ENCODE results near the gene WFDC8.
"Not testable (repeated sequence)": the region's sequence is repeated elsewhere in the genome, so short reads cannot be mapped to it uniquely, and the experiment has no call there.

WFDC8 gene

DNA sequence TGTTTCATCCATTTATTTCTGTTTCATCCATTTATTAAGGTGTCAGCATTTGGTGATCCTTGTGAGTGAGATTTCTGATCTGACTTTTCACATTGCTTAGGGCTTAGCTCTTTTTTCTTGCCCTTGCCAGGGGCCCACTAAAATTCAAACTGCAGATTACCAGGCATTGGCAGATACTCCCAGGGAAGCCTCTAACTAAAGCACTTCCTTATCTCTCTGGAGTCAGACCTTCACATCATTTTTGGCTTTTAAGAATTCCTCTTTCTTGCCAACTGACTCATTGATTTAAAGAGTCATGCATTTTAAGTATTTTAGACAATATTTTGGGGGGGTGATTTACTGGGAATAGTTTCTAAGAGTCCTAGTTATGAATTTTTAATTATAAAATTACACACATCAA is 2.6 kb upstream of the WFDC8 start:
- TF ChIP-seq, protein P1, sequence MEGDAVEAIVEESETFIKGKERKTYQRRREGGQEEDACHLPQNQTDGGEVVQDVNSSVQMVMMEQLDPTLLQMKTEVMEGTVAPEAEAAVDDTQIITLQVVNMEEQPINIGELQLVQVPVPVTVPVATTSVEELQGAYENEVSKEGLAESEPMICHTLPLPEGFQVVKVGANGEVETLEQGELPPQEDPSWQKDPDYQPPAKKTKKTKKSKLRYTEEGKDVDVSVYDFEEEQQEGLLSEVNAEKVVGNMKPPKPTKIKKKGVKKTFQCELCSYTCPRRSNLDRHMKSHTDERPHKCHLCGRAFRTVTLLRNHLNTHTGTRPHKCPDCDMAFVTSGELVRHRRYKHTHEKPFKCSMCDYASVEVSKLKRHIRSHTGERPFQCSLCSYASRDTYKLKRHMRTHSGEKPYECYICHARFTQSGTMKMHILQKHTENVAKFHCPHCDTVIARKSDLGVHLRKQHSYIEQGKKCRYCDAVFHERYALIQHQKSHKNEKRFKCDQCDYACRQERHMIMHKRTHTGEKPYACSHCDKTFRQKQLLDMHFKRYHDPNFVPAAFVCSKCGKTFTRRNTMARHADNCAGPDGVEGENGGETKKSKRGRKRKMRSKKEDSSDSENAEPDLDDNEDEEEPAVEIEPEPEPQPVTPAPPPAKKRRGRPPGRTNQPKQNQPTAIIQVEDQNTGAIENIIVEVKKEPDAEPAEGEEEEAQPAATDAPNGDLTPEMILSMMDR (IDR thresholded peaks at IDR 0.05; ENCODE audit: control insufficient read depth, extremely low read depth, insufficient read depth), result no peak
- DNase-seq (ENCODE audit: low read depth), result no peak
- H3K4me3 ChIP-seq (ENCODE audit: low read depth, low read length), result no peak overlapping the region

GRCh38 chr20:45578231-45578630 is 853 bp downstream of the WFDC8 start:
- no peak for DNase-seq (ENCODE audit: low read depth)
- H3K4me3 ChIP-seq (ENCODE audit: low read depth, low read length), result no peak overlapping the region
- TF ChIP-seq, protein P1 (IDR thresholded peaks at IDR 0.05; ENCODE audit: control insufficient read depth, extremely low read depth, insufficient read depth), result no peak

DNA sequence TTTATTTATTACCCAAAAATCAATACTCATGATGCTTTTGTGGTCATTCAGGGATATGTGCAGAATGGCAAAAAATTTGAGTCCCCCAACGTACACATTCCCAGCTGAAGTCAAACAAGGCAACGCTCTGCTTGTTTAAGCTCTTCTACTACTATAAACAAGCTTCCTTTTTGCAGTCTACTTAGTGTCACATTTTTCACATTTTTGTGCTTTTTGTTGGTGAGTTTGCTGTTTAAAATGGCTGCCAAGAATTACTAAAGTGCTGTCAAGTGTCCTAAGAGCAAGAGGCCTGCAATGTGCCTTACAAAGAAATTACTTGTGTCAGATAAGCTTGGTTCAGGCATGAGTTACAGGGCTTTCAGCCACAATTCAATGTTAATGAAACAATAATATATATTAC is 2.1 kb downstream of the WFDC8 start:
- DNase-seq (ENCODE audit: low read depth), result no peak
- H3K4me3 ChIP-seq (ENCODE audit: low read depth, low read length), result no peak overlapping the region
- TF ChIP-seq, protein P1 (IDR thresholded peaks at IDR 0.05; ENCODE audit: control insufficient read depth, extremely low read depth, insufficient read depth), result no peak

DNA sequence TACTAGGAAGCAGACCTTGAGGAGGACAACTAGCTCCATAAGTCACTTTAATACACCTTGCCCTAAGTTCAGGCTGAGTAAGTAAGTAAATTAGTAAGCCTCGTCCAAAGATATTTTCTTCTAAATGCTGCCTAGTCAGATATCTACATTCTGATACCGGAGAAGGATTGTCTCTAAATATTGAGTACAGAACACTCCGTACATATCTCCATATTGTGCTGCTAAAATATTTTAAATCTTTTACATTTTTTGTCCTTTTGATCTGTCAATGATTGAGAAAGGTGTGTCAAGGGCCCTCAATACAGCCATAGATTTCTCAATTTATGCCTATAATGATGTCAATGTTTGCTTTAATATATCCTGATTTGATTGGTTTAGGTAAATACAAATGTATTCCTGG is 3.2 kb downstream of the WFDC8 start:
- no peak for DNase-seq (ENCODE audit: low read depth)
- TF ChIP-seq, protein P1 (IDR thresholded peaks at IDR 0.05; ENCODE audit: control insufficient read depth, extremely low read depth, insufficient read depth), result no peak
- no peak overlapping the region for H3K4me3 ChIP-seq (ENCODE audit: low read depth, low read length)

- not testable (repeated sequence) for H3K4me3 ChIP-seq (ENCODE audit: low read depth, low read length); DNase-seq (ENCODE audit: low read depth)
Observed at GRCh38 chr20:45569650-45570049, 9.4 kb downstream of the WFDC8 start.

DNA sequence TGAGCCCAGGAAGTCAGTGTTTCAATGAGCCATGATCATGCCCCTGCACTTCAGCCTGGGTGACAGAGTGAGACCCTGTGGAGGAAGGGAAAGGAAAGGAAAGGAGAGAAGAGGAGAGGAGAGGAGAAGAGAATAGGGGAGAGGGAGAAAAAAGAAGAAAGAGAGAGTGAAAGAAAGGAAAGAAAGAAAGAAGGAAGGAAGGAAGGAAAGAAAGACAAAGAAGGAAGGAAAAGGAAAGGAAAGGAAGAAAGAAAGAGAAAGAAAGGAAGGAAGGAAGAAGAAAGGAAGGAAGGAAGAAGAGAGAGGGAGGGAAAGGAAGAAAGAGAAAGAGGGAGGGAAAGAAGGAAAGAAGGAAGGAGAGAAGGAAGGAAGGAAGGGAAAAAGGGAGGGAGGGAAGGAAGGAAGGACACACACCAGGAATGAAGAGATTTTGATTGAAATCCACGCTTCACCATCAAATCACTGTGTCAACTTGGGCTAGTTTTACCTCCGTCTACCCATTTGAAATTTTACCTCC is 14.3 kb downstream of the WFDC8 start:
- no peak for DNase-seq (ENCODE audit: low read depth)
- TF ChIP-seq, protein P1 (IDR thresholded peaks at IDR 0.05; ENCODE audit: control insufficient read depth, extremely low read depth, insufficient read depth), result no peak
- H3K4me3 ChIP-seq (ENCODE audit: low read depth, low read length), result no peak overlapping the region

DNA sequence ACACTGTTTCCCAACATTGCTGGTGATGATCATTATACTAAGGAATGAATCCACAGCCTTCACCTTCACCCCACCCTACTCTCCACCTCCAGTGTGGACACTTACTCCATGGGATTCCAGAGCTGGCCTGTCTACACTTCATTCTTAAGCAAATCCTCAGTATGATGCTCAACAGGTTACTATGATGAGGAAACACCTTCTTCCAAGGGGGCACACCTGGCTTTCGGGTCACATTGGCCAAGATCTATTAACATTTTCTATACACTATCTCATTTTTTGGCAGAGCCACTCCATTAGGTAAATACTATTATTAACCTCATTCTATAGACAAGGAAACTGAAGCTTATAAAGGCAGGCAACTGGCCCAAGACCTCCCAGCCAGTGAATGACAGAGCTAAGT is 23.9 kb downstream of the WFDC8 start:
- no peak for DNase-seq (ENCODE audit: low read depth)
- TF ChIP-seq, protein P1 (IDR thresholded peaks at IDR 0.05; ENCODE audit: control insufficient read depth, extremely low read depth, insufficient read depth), result no peak
- no peak overlapping the region for H3K4me3 ChIP-seq (ENCODE audit: low read depth, low read length)
